CD4-positive, alpha-beta T cell treated with Interleukin-17A for 4 hours (primary cell): ENCODE data around the gene FADS6.

Source experiments
- DNase-seq: peaks from one replicate; pipeline ENCODE4 v3.0.0-alpha.2; 2020; ENCODE audit warnings: mixed read lengths

FADS6 gene

DNA sequence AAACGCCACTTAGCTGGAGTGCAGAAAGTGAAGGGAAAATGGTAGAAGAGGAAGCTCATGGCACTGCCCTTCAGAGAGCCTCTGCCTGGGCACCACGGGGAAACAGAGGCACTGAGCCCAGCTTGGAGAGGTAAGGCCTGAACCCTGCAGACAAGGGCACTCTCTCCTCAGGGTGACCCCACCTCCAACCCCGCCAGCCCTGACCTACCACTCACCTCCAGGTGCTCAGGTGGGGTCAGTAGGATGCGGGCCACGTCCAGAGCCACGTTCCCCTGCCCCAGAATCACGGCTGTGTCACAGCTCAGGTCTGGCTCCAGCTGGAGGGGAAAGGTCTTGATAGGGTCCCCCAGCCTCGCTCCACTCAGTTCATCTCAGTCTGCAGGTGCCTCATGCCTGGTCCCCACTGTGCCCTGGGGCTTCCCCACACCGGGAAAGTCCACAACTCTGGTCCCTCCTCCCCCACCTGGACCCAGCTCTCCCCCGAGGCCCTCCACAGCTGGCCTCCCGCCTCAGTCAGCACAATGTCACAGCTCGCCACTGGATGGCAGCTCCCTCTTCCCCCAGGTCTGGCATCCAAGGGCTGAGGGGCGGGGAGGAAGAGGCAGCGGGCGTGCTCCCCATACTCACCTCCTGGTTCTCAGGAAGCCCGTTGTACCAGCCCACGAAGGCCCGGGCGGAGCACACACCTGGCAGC, 27.8 kb downstream of the FADS6 start:
- DNase-seq: no peak

DNA sequence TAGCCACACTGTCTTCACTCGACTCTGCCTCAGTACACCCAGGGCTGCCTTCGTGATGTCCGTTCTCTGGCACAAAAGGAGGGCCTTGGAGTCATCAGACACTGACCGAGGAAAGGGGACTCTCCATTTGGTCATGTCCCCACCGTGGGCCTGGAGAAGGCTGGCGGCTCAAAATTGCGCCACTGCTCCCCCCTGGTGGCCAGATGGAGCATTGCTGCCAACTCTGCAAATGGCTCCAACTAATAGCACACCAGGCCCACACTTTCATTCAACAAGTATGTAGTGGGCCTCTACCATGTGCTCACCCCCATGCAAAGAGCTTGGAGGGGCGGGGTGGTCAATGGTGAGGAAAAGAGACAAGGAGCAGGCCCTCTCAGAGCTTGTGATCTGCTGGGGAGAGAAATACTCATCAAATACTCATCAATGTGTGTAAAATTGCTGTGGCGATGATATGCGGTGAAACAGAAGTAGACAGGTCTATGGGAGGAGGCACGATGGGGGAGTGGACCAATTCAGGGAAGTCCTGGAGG, 28.5 kb downstream of the FADS6 start:
- peak; percentile 81 for DNase-seq

DNA sequence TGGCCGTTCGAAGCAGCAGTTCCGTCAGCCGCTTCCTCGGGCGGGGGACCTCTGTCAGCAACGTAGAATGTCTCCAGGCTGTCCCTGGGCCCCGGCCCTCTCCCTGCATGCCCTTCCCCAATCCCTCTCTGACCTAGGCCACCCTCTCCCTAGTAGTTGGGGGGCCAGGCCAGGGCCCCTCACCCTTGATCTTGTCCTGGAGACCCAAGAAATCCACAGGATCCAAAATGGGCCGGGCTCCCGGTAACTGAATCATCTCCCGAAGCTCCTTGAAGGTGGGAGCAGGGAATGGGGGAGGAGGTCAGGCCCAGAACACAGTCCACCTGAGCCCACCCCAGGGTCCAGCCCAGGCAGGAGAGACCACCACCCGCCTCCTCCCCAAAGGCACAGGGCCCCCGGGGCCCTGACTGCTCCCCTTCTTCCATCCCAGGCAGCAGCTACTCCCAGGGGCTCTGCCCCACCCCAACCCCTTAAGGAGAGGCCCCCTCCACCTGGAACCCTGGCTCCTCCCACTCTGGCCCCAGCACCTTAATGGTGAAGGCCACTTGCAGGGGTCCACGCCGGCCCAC, 29.1 kb downstream of the FADS6 start:
- DNase-seq: no peak

DNA sequence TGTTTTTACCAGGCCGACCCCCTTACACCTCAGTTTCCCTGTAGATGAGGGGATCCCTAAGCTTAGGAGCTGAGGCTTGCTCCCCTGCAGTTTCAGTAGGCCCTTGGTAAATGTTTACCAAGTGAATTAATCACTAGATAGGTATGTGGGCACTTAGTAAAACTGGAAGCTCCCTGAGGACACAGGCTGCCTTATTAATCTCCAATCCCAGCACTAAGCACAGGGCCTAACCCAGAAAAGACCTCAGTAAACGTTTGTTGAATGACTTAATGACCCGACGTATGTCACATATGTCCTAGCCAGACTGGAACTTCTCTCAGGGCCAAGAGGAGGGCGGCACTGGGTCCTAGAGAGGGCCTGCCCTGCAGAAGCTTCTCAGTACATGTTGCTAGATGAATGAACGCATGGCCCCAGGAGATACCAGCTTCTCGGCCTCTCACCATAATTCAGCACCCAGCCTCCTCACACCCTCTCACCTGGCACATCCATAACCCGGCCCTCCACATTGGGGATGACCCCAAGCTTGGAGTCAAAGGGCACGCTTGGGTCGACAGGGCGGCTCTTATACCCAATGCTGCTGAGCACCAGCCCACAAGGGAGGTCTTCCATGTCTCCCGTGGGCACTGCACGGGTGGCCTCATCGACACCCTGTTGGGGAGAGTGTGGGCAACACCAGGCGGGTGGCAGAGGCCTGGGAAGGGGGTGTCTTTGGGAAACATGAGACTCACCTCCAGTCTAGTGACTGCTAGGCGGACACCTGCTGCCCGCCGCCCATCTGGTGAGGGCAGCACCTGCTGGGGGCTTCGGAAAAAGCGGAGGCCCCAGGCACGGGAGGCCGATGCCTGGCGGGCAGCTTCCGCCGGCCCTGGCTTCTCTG, 29.8 kb downstream of the FADS6 start:
- DNase-seq: no peak

DNA sequence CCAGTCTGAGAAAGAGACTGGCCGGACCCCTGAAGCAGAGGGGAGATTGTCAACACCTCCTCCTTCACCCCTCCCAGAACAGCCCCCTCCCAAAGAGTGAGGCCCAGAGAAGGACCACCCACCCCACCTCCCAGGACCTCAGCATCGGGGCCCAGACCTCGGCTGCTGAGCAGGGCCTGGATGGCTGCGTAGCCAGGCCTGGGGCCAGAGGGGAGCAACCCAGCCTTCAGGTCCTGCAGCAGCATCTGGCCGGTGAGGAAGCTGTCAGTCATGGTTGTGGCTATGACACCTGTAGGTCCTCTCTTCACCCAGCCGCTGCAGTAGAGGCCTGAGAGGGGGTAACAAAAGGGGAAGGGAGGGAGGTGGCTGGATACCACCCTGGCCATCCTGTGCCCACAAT, 30.5 kb downstream of the FADS6 start:
- no peak for DNase-seq

DNA sequence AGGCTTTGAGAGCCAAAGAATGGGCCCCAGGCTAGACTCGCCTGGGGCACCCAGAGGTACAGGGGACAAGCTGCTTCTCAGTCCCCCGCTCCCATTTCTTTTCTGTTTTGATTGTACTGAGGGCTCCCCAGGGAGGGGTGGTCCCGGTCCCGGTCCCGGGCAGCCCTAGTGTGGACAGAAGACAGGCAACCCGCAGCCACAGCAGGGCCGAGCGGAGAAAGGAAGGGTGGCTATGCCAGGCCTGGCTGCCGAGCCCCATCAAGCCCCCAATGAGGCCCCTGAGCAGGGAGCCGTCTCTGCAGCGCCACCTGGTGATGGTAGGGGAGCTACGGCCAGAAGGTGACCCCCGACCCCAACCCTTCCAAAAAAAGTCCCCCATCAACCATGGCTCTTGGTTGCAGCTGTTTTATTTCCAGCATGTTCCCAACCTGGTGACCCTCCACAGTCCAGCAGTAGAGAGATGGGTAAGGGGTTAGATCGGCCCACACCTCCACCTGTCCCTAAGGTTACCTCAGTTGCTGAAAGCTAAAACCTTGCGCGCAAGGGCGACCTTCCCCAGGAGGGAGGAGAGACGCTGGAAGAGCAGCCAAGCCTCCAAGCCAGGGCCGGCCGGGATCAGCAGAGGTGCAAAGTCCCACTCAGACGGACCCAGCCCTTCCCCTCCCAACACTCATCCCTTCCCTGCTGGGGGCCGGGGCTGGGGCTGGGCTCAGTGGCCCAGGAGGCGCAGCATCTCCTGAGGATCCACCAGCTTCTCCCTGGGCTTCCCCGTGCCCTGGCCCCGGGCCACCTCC, 31.1 kb downstream of the FADS6 start:
- DNase-seq: peak; percentile 78

DNA sequence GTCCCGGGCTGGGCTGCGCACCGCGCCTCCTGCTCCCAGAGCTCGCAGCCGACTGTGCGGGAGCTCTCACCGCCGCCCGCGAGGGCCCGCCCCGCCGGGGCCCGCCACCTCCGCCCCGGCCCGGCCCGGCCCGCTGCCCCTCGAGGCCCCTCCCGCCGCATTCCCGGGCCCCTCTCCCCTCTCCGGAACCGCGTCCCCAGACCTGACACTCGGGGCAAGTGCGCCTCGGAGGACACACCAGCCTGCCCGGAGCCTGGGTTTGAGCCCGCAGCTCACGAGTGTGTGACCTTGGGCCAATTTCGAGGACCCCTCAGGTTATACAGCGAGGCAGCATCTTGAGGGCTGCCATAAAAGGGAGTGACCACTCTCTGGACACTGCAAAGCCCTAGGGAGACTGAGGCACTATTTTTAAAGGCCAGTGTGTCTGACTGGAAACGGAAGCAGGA, 31.7 kb downstream of the FADS6 start:
- DNase-seq: no peak

DNA sequence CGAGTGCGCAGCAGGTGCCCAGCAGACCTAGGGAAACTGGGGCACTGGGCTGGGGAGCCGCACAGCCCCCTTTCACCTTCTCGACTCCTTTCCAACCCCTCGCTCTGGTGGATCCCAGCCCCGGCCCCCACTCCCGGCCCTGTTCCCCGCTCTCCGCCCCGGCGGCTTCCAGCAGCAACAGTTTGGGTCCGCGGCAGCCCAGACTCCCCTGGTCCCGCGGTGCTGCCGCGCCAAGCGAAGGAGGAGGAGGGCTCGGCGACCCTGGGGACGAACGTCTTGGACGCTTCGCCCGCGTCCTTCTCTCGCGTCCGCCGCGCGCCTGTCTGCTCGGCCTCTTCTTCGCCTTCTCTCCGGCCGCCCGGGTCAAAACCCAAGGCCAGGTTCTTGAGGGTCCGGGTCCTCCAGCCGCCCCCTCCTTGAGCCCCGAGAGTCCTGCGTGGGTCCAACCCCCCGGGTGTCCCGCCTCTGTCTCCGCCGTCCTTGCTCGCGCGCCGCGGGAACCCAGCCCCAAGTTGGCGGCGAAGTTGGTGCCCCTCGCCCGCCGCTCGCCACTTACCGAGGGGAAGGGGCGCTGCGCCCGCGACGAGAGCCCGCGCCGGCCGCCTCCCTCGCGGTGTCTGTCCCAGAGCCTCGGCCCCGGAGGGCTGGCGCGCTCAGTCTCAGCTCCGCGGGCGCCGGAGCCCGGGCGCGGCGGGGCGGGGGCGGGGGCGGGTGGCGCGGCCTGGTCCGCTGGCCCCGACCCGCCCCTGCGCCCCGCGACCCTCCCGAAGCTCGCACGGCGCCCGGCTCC, 32.4 kb downstream of the FADS6 start:
- no peak for DNase-seq

DNA sequence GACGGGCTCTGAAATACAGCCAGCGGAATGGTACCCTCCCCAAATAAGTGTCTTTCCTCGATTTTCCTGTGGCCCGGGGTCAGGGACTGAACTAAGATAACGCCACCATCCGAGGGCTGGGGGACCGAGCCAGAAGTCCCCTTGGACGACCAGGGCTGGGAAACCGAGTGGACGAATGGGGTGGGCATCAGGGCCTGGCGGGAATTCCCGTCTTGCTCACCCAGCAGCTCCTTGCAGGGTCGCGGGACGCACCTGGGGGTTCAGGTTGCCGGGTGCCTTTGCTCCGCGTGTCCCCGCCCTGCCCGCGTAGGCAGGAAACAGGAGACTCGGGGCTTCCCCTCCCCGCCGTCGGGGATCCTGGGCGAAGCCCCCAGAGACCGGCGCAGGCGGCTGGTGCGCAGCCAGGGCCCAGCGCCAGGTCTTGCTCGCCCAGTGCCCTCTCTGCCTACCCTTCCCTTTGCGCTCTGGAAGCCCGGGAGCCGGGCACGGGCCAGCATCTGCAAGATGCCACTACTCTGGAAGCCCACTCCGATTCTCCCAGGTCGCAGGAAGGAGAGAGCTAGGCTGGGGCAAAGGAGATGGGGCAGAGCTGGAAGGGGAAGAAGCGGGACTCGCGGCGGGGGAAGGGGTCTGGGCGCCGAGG, 33.1 kb downstream of the FADS6 start:
- DNase-seq: peak; percentile 22

DNA sequence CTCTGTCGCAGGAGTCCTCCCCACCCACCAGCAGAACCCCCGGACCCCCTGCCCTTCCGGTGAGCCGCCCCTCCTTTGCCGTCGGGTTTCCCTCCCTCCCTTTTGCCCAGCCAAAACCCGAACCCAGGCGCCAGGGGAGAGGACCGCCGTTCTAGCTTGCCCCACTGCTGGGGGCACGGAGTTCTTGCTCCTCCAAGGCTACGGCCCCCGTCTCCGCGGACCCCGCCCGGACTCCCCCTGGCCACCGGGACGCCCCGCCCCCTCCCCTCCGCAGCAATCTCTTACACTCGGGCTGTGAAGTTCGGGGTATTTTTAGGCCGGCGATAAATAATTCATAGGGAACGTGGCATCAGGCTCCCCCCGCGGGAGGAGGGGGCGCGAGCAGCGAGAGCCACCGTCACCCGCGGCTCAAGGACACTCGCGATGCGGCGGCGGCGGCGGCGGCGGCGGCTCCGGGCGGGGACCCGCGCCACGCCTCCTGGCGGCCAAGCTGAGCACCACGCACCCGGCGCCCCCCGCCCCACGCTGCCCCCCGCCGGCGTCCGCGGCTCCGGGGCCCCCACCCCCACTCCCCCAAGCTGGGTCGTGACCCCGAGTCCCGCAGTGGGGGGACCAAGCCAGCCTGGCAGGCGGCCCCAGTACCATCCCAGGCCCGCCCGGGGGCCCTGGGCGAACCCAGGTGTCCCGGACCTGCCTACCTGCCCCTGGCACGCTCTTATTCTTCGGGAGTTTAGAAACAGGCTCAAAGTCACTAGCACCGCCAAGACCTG, 33.8 kb downstream of the FADS6 start, which contains the start of gene GRIN2C:
TSS of gene GRIN2C (minus strand) at position 427 of the 770 bp plus-strand sequence. CDS start 4,793 bp downstream, outside the sequence.
- DNase-seq: peak; percentile 60

DNA sequence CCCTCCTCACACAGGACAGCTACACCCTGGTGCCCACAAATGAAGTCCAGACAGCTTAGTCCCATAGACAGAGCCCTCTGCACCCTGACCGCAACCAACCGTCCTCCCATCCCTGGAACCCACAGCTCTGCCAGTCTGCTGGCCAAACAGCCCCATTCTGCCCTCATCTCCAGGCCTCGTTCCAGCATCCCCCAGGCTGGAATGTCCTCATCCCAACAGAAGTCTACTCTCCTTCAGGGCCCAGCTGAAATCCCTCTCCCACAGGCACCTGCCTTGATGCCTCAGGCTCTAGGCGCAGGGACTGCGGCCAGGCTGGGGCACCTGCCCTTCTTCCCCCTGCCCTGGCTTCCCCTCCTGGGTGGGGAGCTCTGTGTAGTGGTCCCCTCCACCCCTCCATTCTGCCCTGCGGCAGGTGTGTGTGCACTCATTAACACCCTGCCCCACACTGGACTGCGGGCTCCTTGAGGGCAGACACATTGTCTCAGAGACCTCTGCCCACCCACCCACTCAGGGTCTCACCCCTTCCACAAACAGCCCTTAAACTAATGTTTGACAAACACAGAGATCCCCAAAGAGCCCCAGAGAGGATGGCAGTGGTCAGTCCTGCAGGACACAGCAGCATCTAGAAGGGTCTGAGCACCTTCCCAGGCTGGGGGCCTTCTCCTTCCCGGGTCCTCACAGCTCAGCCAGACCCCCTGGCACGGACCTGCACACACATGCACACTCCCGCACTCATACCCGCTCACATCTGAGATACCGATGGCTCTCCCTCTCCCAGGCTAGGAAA, 34.6 kb downstream of the FADS6 start:
- DNase-seq: no peak

DNA sequence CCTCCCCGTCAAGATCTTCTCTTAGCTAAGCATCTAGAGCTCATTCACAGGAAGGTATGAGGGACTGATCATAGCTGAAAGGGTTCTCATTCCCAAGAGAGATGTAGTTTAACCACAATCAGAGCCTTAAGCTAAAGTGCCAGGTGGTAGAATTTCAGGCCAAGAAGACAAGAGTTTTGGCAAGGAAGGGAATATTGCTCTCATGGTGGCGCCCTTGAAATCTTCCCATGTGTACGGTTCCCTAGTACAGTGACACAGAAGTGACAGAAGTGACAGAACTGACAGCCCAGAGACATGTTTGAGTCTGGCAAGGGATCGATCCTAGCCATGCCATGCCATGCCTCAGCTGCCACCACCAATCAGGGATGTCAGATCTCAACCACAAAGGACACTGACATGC, 36.2 kb downstream of the FADS6 start:
- DNase-seq: no peak

DNA sequence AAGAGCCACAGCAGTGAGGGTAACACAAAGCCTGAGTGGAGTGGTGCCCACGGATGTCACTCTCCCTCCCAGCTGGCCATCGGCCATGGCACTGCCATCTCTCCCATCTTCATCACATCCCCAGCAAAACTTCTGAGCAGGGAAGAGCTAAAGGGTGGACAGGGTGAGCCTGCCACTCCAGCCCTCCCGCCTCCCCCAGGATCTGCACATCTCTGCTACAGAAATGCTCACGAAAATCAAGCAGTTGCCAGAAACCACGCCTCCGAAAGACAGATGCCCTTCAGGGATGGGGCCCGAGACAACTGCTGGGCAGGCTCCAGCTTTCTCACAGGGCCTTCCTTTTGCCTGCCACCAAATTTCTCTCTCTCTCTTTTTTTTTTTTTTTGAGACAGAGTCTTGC, 37.3 kb downstream of the FADS6 start:
- no peak for DNase-seq

DNA sequence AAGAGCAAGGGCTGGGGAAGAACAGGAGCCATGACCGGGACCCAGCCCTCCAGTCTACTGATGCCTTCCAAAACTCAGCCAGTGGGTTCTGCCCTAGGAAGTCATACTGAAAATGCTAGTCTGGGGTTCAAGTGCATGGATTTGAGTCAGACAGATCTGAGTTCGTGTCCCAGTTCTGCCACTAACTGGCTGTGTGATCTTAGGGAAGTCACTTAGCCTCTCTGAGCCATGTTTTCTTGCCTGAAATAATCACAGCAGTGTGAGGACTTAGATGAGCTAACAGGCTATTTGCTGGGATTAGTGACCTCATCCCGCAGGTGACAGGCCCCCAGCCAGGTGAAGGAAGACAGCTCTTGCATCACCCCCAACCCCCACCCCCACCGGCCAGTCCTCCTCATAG, 38.1 kb downstream of the FADS6 start:
- DNase-seq: no peak

DNA sequence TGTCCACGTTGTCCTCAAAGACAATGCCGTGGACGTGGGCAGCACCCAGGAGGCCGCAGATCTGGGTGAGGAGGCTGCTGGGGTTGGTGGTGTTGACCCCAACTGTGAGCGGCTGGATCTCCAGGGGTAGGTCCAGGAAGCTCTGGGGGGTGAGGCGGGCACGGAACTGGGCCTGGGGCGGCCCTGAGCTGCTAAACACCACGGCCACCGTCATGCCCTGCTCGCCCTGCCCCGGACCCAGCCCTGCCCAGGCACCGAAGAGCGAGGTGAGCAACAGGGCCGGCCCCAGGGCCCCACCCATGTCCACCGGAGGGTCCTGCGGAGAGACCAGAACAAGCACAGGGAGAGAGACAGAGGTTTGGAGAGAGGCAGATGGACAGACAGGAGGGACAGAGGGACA, 38.6 kb downstream of the FADS6 start:
- DNase-seq: no peak

DNA sequence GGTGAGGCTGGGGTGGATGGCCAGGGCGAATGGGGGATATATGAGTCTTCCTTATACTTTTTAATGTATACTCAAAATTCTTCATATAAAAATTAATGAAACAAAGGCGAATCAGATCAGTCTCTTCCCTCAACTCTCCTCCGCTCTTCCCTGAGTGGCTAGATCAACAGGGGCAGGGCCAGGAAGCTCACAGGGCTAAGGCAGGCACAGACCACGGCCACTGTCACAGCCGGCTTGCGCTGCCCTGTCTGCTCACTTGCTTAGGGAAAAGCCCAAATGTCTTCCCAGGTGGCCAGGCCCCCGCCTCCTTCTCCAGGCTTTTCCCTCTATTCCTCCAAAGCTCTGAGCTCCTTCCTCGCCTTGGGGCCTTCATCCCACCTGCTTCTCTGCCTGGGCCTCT, 39.8 kb downstream of the FADS6 start:
- DNase-seq: no peak

DNA sequence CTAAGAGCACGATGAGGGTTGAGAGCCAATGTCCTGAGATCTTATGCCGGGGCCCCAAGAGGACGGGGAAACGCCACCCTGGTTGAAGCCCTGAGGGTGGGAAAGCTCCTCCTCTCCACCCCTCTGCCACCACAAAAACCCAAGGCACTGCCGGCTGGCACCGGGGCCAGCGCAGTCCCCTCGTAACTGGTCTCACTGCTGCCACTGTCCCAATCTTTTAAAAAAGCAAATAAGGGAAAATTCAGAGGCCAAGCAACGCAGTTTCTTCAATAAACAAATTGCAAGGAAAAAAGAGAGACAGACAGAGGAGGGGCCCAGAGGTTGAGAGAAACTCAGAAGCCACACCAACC, 40.4 kb downstream of the FADS6 start:
- DNase-seq: no peak

DNA sequence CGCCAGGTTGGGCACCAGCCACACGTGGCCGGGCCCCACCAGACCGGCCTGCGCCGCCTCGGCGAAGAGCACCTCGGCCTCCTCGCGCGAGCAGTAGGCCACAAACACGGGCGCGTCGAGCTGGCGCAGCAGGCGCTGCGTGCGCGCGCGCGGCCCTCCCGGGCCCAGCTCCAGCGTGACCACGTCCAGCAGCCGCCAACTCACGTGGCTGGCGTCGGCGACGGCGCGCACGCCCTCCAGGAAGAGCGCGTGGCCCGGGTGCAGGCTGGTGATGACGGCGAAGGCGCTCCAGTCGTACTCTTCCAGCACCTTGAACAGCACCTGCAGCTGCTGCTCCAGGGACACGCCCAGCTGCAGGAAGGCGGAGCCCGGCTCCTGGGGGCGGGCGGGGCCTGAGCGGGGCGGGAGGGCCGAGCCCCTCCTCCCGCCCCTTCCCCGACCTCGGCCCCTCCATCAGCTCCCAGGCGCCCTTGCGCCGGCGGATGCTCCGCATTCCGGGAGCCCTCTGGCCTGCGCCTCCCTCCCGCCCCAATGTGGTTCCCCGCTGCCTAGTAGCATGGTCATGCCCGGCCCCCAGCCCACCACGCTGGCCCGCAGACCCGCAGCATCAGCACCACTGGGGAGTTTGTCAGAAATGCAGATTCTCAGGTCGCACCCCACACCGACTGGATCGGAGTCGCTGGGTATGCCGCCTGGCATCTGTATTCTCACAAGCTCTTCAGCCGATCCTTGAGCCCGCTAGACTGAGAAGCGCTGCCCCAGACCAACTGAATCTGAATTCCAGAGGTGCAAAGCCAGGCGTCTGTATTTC, 41.0 kb downstream of the FADS6 start:
- DNase-seq: peak; percentile 81
